ENCODE results near the gene CLEC4M. TPM values are rescaled to one million over a fixed set of nuclear protein-coding genes. Genes with fewer than 3 reads are reported as not detected.

Gene CLEC4M
- total RNA-seq, 1 donor = not detected

- H3K4me3 ChIP-seq (ENCODE audit: low read depth, low read length) = no peak overlapping the region
- no peak for TF ChIP-seq CTCF (IDR thresholded peaks at IDR 0.05; ENCODE audit: insufficient read depth, low read length)
- no peak for DNase-seq (ENCODE audit: low read depth)
These were observed 16.8 kb downstream of the CLEC4M start for GRCh38 chr19:7779631-7780486.

GRCh38 chr19:7781157-7781556 is 18.1 kb downstream of the CLEC4M start:
- no peak for DNase-seq (ENCODE audit: low read depth)
- no peak for TF ChIP-seq CTCF (IDR thresholded peaks at IDR 0.05; ENCODE audit: insufficient read depth, low read length)
- H3K4me3 ChIP-seq (ENCODE audit: low read depth, low read length) = no peak overlapping the region

GRCh38 chr19:7783991-7784423 is 21.0 kb downstream of the CLEC4M start:
- H3K4me3 ChIP-seq (ENCODE audit: low read depth, low read length) = no peak overlapping the region
- DNase-seq (ENCODE audit: low read depth) = peak; percentile 54
- no peak for TF ChIP-seq CTCF (IDR thresholded peaks at IDR 0.05; ENCODE audit: insufficient read depth, low read length)

- no peak overlapping the region for H3K4me3 ChIP-seq (ENCODE audit: low read depth, low read length)
- no peak for DNase-seq (ENCODE audit: low read depth)
- no peak for TF ChIP-seq CTCF (IDR thresholded peaks at IDR 0.05; ENCODE audit: insufficient read depth, low read length)
These were observed 21.8 kb downstream of the CLEC4M start for GRCh38 chr19:7784856-7785255.

GRCh38 chr19:7787141-7787540 is 24.1 kb downstream of the CLEC4M start:
- no peak for DNase-seq (ENCODE audit: low read depth)
- no peak overlapping the region for H3K4me3 ChIP-seq (ENCODE audit: low read depth, low read length)
- no peak for TF ChIP-seq CTCF (IDR thresholded peaks at IDR 0.05; ENCODE audit: insufficient read depth, low read length)

- no peak for TF ChIP-seq CTCF (IDR thresholded peaks at IDR 0.05; ENCODE audit: insufficient read depth, low read length)
- H3K4me3 ChIP-seq (ENCODE audit: low read depth, low read length) = no peak overlapping the region
- DNase-seq (ENCODE audit: low read depth) = no peak
These were observed 24.6 kb downstream of the CLEC4M start for GRCh38 chr19:7787602-7788177.
